Measurements from ENCODE around the gene BMPER.

DNA sequence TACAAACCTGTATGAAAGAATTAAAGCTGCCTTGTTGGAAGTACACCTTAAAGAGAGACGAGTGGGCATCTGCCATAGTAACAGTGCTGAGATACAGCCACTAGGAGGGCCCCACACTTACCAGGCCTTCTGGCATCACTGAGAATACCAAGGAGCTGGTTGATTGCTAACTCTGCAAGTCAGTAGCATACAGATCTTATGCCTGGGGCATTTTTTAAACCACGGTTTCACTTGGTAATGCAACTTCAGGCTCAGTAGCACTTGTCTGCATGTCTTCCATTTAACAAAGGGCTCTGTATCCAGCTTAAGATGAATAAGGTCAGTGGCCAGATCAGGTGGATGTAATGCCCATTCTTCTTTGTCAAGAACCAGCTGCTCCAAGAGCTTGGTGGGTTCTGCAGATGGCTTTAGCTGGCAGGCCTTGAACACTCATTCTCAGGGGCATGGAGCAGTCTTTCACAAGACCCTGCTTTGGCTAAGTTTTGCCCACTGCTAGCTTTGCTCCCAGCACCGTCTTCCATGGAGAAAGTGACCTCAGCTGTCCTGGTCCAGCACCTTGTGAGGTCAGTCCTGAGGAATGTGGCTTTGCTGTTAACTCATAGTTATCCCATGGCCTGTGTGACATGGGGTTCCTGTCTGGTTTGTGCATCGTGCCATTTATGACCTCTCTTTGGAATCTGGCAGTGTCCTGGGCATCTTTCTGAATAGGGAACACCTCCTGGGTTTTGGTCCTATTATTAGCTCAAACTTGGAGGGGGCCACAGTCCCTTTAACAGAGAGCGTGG is 68.1 kb downstream of the BMPER start:
- TF ChIP-seq GATA2 (IDR thresholded peaks at IDR 0.05; ENCODE audit: low read depth, low read length) (no peak), GATA3 (IDR thresholded peaks at IDR 0.05; ENCODE audit: low read depth, low read length) (no peak)

Data from SH-SY5Y (cell line).